Psoas muscle (tissue), 8 donors: ENCODE measurements around the gene LRRC34. TPM values are rescaled to one million over a fixed set of nuclear protein-coding genes. Genes with fewer than 3 reads are reported as not detected.

Experiments used
- ATAC-seq, 4 donors: fragments of 200-7000 bp; cut with Tn5 transposase; one replicate each; pipeline ENCODE4 v1.9.1; 2020; ENCODE audit warnings: moderate library complexity in 3 of 4, mild to moderate bottlenecking in 2 of 4
- DNase-seq, 2 donors: peaks; one replicate each; pipeline ENCODE4 v3.0.0-alpha.2; 2020
- H3K27ac ChIP-seq: fragments of 200-600 bp; one replicate; pipeline ENCODE4 v1.8.0; 2022
- H3K27me3 ChIP-seq, 3 donors: fragments of 200-600 bp in 1 of 3; one replicate each; pipeline versions ENCODE4 v1.6.1 to v1.8.0; 2013 to 2022; ENCODE audit warnings: low read length in 2 of 3, mild to moderate bottlenecking in 2 of 3, moderate library complexity in 1 of 3; ENCODE audit not compliant: insufficient read depth in 3 of 3
- H3K36me3 ChIP-seq, 2 donors: fragments of 200-600 bp in 1 of 2; one replicate each; pipeline versions ENCODE4 v1.6.1 to v1.8.0; 2013 to 2022; ENCODE audit warnings: low read depth in 1 of 2, mild to moderate bottlenecking in 1 of 2, moderate library complexity in 1 of 2; ENCODE audit not compliant: insufficient read depth in 1 of 2
- H3K4me1 ChIP-seq: fragments of 200-600 bp; one replicate; pipeline ENCODE4 v1.8.0; 2022
- H3K4me3 ChIP-seq: fragments of 200-600 bp; one replicate; pipeline ENCODE4 v1.8.0; 2022; ENCODE audit warnings: mild to moderate bottlenecking
- H3K9me3 ChIP-seq: fragments of 200-600 bp; one replicate; pipeline ENCODE4 v1.8.0; 2022
- CTCF ChIP-seq: fragments of 200-600 bp; IDR thresholded peaks from one replicate; pipeline ENCODE4 v1.8.0; 2022; ENCODE audit warnings: antibody characterized with exemption
- WGBS, 3 donors: extraction: QIAGEN DNeasy Blood & Tissue Kit; methylation state at CpG; one replicate each; pipeline versions ENCODE4 v1.1.6 to v1.1.7; 2013; 5-methylcytosine and 5-hydroxymethylcytosine counted together
- intact Hi-C, 2 donors: fragments of 100-400 bp; cut with DNase I; formaldehyde crosslinking; loops; one replicate each; pipeline versions ENCODE4 v1.11.0 to v1.14.2; 2022
- polyA plus RNA-seq, 3 donors: library from polyadenylated mRNA; stranded (reverse); fragments of 200-250 nt; gene quantifications; one replicate each; pipeline ENCODE4 v1.2.3, GENCODE V29; 2013
- total RNA-seq, 4 donors: library from RNA; stranded (reverse); fragmentation: NEBNext Ultra II Directional in 2 of 4; extraction: Animal tissue kit (Norgen Biotek cat#: 25700) in 2 of 4; gene quantifications; one replicate each; pipeline versions ENCODE4 v1.2.1 to v1.2.4, GENCODE V29; 2021 to 2023
- donor health status: healthy with polysubstance abuse.
- donor health status: DM: no; HTN: no; CAD: no; lungs with moderate emphysema.
- donor health status: Bipolar disorder and iron deficiency.
- donor health status: healthy.
- donor health status: DM: yes; HTN: yes; CAD: no.
- donor health status: DM: no; HTN: no; CAD: no.
- donor health status: DM: no; HTN: no; CAD: no.
- donor health status: DM: yes; HTN: yes; CAD: no.

LRRC34 gene
- total and polyA plus RNA-seq, 7 donors = 0.23 to 1.7 (median 0.40) TPM

GRCh38 chr3:169769287-169770181, 43.2 kb downstream of the LRRC34 start, which contains the start of gene ACTRT3:
ACTRT3 (minus strand) TSS chr3:169769561; CDS start chr3:169769520, 41 bp downstream.
- H3K36me3 ChIP-seq = peaks cover 0 to 5% of the 10 kb centered on the region in 2 donors
- intact Hi-C loops = loop anchor here in 1 of 2 donors (10.0 kb wide), 1 partner anchor 585 kb away; the partner anchor contains the start of gene SKIL
- peak in 3 of 4 donors; percentile 11 to 21 (median 15) for ATAC-seq

GRCh38 chr3:169764882-169765612, 47.7 kb downstream of the LRRC34 start, which contains the start of gene TERC:
TERC (minus strand) TSS chr3:169765060.
- 4 to 7% (median 6%) methylated on average over 41 to 42 of the region's 42 CpGs for WGBS, 3 donors
- H3K9me3 ChIP-seq = peaks cover 12% of the 10 kb centered on the region
- no peaks in the 10 kb centered on the region for H3K36me3 ChIP-seq
- ATAC-seq (peak; percentile 97 to 98 (median 98)), DNase-seq (peak; percentile 94 to 97)
- no peak for TF ChIP-seq CTCF
- intact Hi-C loops = loop anchor here in 1 of 2 donors (10.0 kb wide), 1 partner anchor 590 kb away; the partner anchor contains the start of gene SKIL
- peak within 1 kb of the TSS; percentile 91 for H3K4me3 ChIP-seq
- H3K27ac ChIP-seq = peak within 1 kb of the TSS; percentile 96
- no peaks in the 10 kb centered on the region for H3K4me1 ChIP-seq
- no peaks in the 10 kb centered on the region for H3K27me3 ChIP-seq

More at GRCh38 chr3:169769287-169770181, 43.2 kb downstream of the LRRC34 start, which contains the start of gene ACTRT3:
- peak; percentile 73 to 82 for DNase-seq
- peaks cover 5% of the 10 kb centered on the region for H3K9me3 ChIP-seq
- peak within 1 kb of the TSS; percentile 78 for H3K27ac ChIP-seq
- 4 to 11% (median 8%) methylated on average over 50 to 51 of the region's 51 CpGs for WGBS, 3 donors
- H3K4me1 ChIP-seq = peaks cover 6% of the 10 kb centered on the region
- no peak for TF ChIP-seq CTCF
- H3K4me3 ChIP-seq = peak within 1 kb of the TSS; percentile 81
- no peaks in the 10 kb centered on the region for H3K27me3 ChIP-seq

- Histone ChIP-seq H3K27ac (peak overlapping the region; percentile 96), H3K4me1 (no peaks in the 10 kb centered on the region), H3K4me3 (peak overlapping the region; percentile 91), H3K9me3 (peaks cover 12% of the 10 kb centered on the region), H3K27me3 (no peaks in the 10 kb centered on the region), H3K36me3 (no peaks in the 10 kb centered on the region)
- DNase-seq (peak; percentile 64 to 76), ATAC-seq (peak; percentile 50 to 68 (median 57))
- WGBS, 3 donors = 0 to 1% (median 1%) methylated on average over 39 to 46 of the region's 46 CpGs
- intact Hi-C loops = loop anchor here in 1 of 2 donors (10.0 kb wide), 1 partner anchor 590 kb away; the partner anchor contains the start of gene SKIL
- no peak for TF ChIP-seq CTCF
Measured at GRCh38 chr3:169764312-169764881, 48.3 kb downstream of the LRRC34 start.

GRCh38 chr3:169760479-169760878, 52.2 kb downstream of the LRRC34 start:
- TF ChIP-seq CTCF = no peak
- no peak overlapping the region for H3K27ac ChIP-seq
- peaks cover 8% of the 10 kb centered on the region for H3K9me3 ChIP-seq
- DNase-seq = no peak
- peaks cover 0 to 4% (median 0%) of the 10 kb centered on the region in 3 donors for H3K27me3 ChIP-seq
- ATAC-seq = no peak
- intact Hi-C loops = loop anchor here in 1 of 2 donors (10.0 kb wide), 1 partner anchor 594 kb away; the partner anchor contains the start of gene SKIL
- no peaks in the 10 kb centered on the region for H3K36me3 ChIP-seq
- 65 to 73% (median 70%) methylated on average over 4 of the region's 4 CpGs for WGBS, 3 donors
- H3K4me3 ChIP-seq = no peak overlapping the region
- no peaks in the 10 kb centered on the region for H3K4me1 ChIP-seq
